B cell (primary cell): ENCODE data around the gene TMEM9.

Experiments
- CTCF ChIP-seq: fragments of 200-600 bp; IDR thresholded peaks from one replicate; pipeline ENCODE4 v1.8.0; 2022; ENCODE audit warnings: antibody characterized with exemption, mild to moderate bottlenecking
- EZH2 ChIP-seq: IDR thresholded peaks from 2 replicates; pipeline ENCODE4 v1.6.1; 2012; ENCODE audit warnings: borderline replicate concordance, low read depth, mild to moderate bottlenecking, moderate library complexity, low read length; ENCODE audit not compliant: insufficient read depth, poor library complexity, severe bottlenecking

DNA sequence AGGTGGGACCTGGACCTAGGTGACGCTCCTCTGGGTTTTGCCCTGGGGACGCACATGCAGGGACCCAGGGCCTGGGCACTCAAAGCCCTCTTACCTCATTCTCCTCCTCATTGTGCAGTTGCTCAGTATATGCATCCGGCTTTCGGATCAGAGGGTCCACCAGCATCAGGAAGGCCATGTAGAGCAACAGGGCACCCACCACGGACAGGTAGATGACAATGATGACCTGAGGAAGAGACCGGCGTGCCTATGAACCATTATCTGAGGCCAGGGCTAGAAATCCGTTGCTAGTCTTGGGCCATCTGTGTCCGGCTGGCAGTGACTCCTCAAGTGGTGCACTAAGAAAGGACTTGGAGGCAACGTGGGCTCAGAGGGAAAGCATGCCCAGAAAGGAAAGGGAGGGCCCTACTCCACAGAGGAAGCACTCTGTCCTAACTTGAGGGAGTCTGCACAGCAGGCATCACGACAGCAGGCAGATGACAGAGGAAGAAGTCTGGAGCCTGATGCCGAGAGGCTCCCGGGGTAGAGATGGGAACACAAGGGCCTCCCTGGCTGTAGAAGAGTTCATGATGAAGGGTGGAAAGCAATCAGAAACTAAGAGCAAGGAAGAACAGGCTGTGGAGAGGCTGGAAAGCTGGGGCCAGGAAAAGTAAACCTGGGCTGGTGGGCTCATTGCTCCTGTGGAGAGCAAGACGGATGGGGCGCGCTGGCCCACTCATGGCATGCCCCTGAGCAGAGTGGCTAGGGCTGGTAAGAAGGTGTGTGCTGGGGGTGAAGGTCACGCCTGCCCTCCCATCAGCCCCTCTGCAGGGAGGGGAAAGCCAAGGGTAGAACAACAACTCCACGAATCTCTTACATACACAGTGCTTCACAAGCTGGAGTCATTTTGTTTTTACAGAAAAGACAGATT is 10.3 kb downstream of the TMEM9 start:
- TF ChIP-seq EZH2 (no peak), CTCF (no peak)
